SIG-M5 treated with dmso at 0.1 percent for 504 hours (cell line): ENCODE data around the gene ZSWIM6.

Experiments used
- DNase-seq: peaks from one replicate; lab custom pipeline; 2025; ENCODE audit not compliant: unreplicated experiment; lab: John Stamatoyannopoulos, UW

The ZSWIM6 gene

DNA sequence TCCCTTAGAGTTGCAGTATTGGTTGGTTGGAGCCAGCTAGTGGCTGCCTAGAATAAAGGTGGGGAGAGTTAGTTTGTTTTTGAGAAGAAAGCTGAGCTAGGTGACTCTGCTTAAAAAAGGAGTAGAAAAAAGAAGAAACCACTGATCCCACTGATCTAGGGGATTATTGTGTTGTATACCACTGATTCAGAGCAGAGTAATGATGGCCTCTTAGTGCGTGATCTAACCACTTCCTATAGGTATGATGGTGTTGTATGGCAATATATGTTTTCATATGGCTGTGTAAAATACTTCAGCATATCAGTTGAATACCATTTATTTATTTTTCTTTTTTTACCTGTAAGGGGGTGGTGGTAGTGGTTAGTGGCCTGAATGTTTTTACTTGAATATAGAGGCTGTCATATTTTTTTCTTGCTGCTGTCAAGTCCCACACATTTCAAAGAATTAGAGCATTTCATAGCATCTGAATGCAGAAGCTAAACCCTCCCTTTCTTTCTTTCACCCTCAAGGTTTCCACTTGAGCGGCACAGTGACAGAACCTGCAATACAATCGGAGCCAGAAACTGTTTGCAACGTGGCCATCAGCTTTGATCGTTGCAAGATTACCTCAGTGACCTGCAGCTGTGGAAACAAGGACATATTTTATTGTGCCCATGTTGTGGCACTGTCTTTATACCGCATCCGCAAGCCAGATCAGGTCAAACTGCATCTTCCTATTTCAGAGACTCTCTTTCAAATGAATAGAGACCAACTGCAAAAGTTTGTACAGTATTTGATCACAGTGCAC, 140.3 kb downstream of the ZSWIM6 start:
- DNase-seq, result no peak

GRCh38 chr5:61474746-61475145, 142.7 kb downstream of the ZSWIM6 start:
- DNase-seq, result no peak

- DNase-seq, result no peak
Measured at GRCh38 chr5:61477788-61478187, 145.7 kb downstream of the ZSWIM6 start.

- no peak for DNase-seq
Measured at GRCh38 chr5:61479850-61480614, 148.0 kb downstream of the ZSWIM6 start.

GRCh38 chr5:61482980-61483379, 150.9 kb downstream of the ZSWIM6 start:
- no peak for DNase-seq

- no peak for DNase-seq
Measured at GRCh38 chr5:61486476-61486875, 154.4 kb downstream of the ZSWIM6 start.

DNA sequence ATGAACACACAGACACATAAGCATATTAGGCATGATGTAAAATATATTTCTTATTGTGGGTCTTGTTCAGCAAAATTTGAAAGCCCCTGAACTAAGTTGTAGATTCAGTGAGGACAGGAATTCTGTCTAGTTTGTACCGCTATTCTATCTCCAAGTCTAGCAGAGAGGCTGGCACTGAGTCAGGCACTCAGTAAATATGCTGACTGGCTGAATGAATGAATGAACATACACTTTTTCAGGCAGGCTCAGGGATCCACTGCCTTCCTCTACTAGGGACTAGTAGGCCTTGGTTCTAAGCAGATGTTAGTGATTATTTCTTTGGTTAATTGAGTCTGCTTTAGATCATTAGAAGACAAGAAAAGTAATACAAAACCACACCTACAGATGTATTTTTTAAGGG, 157.5 kb downstream of the ZSWIM6 start:
- DNase-seq, result no peak

- DNase-seq, result no peak
Measured at GRCh38 chr5:61491861-61492260, 159.8 kb downstream of the ZSWIM6 start.

DNA sequence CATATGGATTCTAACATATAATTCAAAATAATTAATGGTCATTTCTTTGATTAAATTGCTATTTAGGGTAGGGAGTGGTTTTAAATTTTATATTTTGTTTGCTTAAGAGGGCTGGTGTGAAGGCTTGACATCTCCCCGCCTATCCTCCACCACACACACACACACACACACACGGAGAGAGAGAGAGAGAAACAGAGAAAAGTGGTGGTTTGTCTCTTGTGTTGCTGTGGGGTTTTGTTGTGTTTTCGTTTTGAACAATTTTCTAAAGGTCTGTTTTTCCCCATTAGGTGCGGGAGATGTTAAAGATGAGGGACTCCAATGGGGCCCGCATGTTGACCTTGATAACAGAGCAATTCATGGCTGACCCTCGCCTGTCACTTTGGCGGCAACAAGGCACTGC, 161.9 kb downstream of the ZSWIM6 start:
- DNase-seq, result no peak

GRCh38 chr5:61496446-61496845, 164.4 kb downstream of the ZSWIM6 start:
- no peak for DNase-seq

DNA sequence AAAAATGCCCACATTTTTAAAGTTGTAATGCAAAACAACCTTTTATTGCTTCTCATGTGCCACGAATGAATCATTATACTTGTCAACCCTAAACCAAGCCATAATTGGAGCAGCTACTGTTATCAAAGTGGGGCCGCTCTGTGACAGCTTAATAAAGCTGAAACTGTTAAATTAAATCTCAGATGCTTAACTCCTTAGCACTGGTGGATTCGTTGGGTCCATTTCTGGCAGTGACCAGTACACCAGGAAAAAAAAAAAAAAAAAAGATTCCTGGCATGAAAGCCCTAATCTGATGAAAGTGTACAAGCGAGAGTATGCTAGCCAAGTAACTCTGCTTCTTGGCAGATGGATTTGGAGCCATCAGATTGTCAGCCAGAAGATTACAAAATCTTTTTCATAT, 164.8 kb downstream of the ZSWIM6 start:
- no peak for DNase-seq

- DNase-seq, result no peak
Measured at GRCh38 chr5:61498121-61498520, 166.1 kb downstream of the ZSWIM6 start.

GRCh38 chr5:61501971-61502370, 169.9 kb downstream of the ZSWIM6 start:
- no peak for DNase-seq

DNA sequence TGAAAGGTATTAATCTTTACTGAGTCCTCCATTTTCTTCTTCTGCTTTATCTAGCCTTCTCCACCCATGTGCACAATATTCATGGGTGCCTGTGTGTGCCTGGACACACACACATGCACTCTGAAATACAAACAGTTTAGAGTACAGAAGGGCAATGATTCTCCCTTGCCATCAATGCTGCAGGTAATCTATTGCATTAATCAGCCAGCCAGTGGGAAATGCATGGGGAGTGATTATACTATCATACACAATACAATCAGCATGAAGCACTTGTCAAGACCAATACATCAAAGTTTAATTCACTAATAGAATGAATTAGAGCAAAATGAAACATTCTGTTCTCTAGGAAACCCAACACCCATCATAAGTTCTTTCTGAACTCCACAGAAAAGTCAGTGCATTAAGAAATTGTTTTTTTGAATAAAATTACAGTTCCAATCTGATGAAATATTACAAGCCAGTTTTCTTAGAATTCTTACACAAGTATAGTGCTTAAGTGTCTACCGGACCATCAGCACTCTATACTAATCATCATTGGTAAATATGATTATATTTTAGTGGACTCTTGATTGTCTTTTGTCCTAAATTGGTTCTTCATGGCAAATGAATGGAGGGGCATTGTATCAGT, 172.2 kb downstream of the ZSWIM6 start:
- no peak for DNase-seq

- no peak for DNase-seq
Measured at GRCh38 chr5:61505281-61505680, 173.2 kb downstream of the ZSWIM6 start.

DNA sequence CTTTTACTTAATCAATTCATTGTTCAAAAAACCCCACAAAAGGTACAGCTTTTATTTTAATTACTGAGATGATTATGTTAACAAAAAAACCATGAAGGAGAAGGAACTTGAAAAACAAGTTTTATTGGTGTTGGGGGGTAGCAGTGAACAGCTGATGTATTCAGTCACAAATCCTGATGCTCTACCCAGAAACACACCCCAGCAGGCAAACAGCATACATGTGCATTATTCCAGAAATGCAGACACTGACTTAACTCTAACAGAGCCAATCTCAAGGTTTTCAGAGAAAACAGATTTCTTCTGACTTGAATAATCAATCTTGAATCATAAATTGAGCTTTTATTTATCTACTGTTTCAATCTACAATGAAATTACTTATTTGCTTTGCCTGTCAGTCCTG, 175.2 kb downstream of the ZSWIM6 start:
- no peak for DNase-seq

DNA sequence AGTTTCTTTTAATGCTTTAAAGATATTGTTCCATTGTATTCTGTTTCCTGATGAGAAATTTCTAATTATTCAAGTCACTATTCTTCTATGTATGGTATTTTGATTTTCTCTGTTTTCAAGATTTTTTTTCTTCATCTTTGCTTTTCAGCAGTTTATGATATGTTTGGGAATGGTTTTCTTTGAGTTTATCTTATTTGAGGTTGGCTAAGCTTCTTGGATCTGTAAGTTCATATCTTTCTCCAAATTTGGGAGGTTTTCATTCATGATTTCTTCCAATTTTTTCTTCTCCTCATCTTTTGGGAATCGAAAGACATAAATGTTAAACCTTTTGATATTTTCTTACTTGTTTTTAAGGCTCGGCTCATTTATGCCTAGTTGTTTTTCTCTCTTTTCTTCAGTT, 184.9 kb downstream of the ZSWIM6 start:
- DNase-seq, result no peak

DNA sequence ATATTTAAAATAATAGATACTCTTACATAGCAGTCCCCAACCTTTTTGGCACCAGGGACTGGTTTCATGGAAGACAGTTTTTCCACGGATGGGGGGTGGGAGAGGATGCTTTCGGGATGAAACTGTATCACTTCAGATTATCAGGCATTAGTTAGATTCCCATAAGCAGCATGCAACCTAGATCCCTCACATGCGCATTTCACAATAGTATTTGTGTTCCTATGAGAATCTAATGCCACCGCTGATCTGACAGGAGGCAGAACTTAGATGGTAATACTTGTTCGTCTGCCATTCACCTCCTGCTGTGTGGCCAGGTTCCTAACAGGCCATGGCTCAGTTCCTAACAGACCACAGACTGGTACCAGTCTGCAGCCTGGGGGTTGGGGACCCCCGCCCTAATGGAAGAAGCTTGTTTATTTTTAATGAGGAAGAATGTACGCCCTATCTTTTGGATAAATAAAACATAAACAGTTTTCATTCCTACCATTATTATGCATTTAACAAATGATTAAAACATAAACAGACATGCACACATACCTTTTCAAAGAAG, 187.7 kb downstream of the ZSWIM6 start:
- DNase-seq, result no peak

- no peak for DNase-seq
Measured at GRCh38 chr5:61523073-61523472, 191.0 kb downstream of the ZSWIM6 start.

DNA sequence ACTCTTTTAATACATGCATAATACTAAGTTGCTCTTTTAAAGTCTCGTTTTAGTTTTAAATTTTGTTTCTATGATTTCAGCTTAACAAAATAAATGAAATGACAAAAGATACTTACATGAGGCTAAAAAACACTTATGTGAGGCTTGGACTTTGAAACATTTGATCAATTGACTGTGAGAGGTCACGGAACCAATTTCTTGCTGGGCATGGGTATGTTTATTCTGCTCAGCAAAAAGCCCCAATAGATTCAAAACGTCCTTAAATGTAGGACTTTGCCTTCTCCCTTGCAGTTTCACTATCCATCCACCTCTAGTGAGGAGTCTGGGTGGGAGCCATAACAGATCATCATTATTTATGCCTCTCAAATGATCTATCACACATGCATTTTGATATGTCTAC, 191.9 kb downstream of the ZSWIM6 start:
- DNase-seq, result no peak

GRCh38 chr5:61525512-61526206, 193.6 kb downstream of the ZSWIM6 start:
- DNase-seq, result no peak
